ENCODE results near the gene KDM2A. TPM values are rescaled to one million over a fixed set of nuclear protein-coding genes. Genes with fewer than 3 reads are reported as not detected.
A peak's percentile ranks its signal among the peaks of the same experiment; 100 is the strongest.
"Not testable (repeated sequence)": the region's sequence is repeated elsewhere in the genome, so short reads cannot be mapped to it uniquely, and the experiment has no call there.

Gene KDM2A
- total RNA-seq, 1 donor: 67.9 TPM

GRCh38 chr11:67255353-67255752 is 136.3 kb downstream of the KDM2A start:
- no peak for DNase-seq (ENCODE audit: low read depth in 2 of 3, low spot score in 2 of 3)

GRCh38 chr11:67255864-67256263 is 136.8 kb downstream of the KDM2A start:
- no peak for DNase-seq (ENCODE audit: low read depth in 2 of 3, low spot score in 2 of 3)

GRCh38 chr11:67256477-67257135 is 137.5 kb downstream of the KDM2A start:
- DNase-seq (ENCODE audit: low read depth in 2 of 3, low spot score in 2 of 3): no peak

- DNase-seq (ENCODE audit: low read depth in 2 of 3, low spot score in 2 of 3): no peak
Observed at GRCh38 chr11:67260406-67260805, 141.3 kb downstream of the KDM2A start.

GRCh38 chr11:67260885-67261639 is 142.0 kb downstream of the KDM2A start:
- DNase-seq (ENCODE audit: low read depth in 2 of 3, low spot score in 2 of 3): not testable (repeated sequence)

GRCh38 chr11:67261640-67261945 is 142.5 kb downstream of the KDM2A start:
- no peak for DNase-seq (ENCODE audit: low read depth in 2 of 3, low spot score in 2 of 3)

GRCh38 chr11:67261946-67262681 is 143.1 kb downstream of the KDM2A start:
- DNase-seq (ENCODE audit: low read depth in 2 of 3, low spot score in 2 of 3): no peak

GRCh38 chr11:67262731-67263675 is 143.9 kb downstream of the KDM2A start:
- DNase-seq (ENCODE audit: low read depth in 2 of 3, low spot score in 2 of 3): peak in 2 of 3 donors; percentile 78 to 85

GRCh38 chr11:67264260-67264659 is 145.2 kb downstream of the KDM2A start:
- no peak for DNase-seq (ENCODE audit: low read depth in 2 of 3, low spot score in 2 of 3)

GRCh38 chr11:67264877-67265632 is 146.0 kb downstream of the KDM2A start:
- DNase-seq (ENCODE audit: low read depth in 2 of 3, low spot score in 2 of 3): no peak

GRCh38 chr11:67265633-67266448 is 146.8 kb downstream of the KDM2A start:
- DNase-seq (ENCODE audit: low read depth in 2 of 3, low spot score in 2 of 3): peak in 2 of 3 donors; percentile 69 to 72

GRCh38 chr11:67266449-67267187 is 147.6 kb downstream of the KDM2A start, which contains the start of gene GRK2:
Gene GRK2 (plus strand): TSS chr11:67266473. CDS start chr11:67266700, 227 bp downstream.
- peak in 1 of 3 donors; percentile 68 for DNase-seq (ENCODE audit: low read depth in 2 of 3, low spot score in 2 of 3)

- no peak for DNase-seq (ENCODE audit: low read depth in 2 of 3, low spot score in 2 of 3)
Observed at GRCh38 chr11:67267188-67268080, 148.4 kb downstream of the KDM2A start.

- DNase-seq (ENCODE audit: low read depth in 2 of 3, low spot score in 2 of 3): peak in 2 of 3 donors; percentile 80 to 93
Observed at GRCh38 chr11:67268081-67268961, 149.3 kb downstream of the KDM2A start.

GRCh38 chr11:67268962-67269268 is 149.9 kb downstream of the KDM2A start:
- DNase-seq (ENCODE audit: low read depth in 2 of 3, low spot score in 2 of 3): no peak
